Effector memory CD4-positive, alpha-beta T cell (primary cell): ENCODE results near the gene NCKAP1.

Experiments
- DNase-seq, 3 donors: peaks; one replicate each; pipeline ENCODE4 v3.0.0-alpha.2; 2020
- H3K27ac ChIP-seq: 2 replicates; pipeline ENCODE4 v1.7.0; 2013; ENCODE audit warnings: mild to moderate bottlenecking, low read length, moderate library complexity; ENCODE audit not compliant: insufficient read depth, poor library complexity, severe bottlenecking
- H3K27me3 ChIP-seq: replicated peaks from 2 replicates; pipeline ENCODE4 v1.7.0; 2013; ENCODE audit warnings: mild to moderate bottlenecking, low read length; ENCODE audit not compliant: insufficient read depth, control insufficient read depth, poor library complexity, severe bottlenecking
- H3K36me3 ChIP-seq: 2 replicates; pipeline ENCODE4 v1.7.0; 2013; ENCODE audit warnings: mild to moderate bottlenecking, low read length, moderate library complexity; ENCODE audit not compliant: control insufficient read depth, insufficient read depth
- H3K4me1 ChIP-seq: 2 replicates; pipeline ENCODE4 v1.7.0; 2013; ENCODE audit warnings: low read length, mild to moderate bottlenecking; ENCODE audit not compliant: control insufficient read depth, insufficient read depth, poor library complexity, severe bottlenecking
- H3K4me3 ChIP-seq: 2 replicates; pipeline ENCODE4 v1.7.0; 2013; ENCODE audit warnings: low read length, low read depth, mild to moderate bottlenecking; ENCODE audit not compliant: insufficient read depth, poor library complexity, severe bottlenecking
- H3K9me3 ChIP-seq: 2 replicates; pipeline ENCODE4 v1.7.0; 2013; ENCODE audit warnings: mild to moderate bottlenecking, low read length, moderate library complexity; ENCODE audit not compliant: control insufficient read depth

NCKAP1 gene

DNA sequence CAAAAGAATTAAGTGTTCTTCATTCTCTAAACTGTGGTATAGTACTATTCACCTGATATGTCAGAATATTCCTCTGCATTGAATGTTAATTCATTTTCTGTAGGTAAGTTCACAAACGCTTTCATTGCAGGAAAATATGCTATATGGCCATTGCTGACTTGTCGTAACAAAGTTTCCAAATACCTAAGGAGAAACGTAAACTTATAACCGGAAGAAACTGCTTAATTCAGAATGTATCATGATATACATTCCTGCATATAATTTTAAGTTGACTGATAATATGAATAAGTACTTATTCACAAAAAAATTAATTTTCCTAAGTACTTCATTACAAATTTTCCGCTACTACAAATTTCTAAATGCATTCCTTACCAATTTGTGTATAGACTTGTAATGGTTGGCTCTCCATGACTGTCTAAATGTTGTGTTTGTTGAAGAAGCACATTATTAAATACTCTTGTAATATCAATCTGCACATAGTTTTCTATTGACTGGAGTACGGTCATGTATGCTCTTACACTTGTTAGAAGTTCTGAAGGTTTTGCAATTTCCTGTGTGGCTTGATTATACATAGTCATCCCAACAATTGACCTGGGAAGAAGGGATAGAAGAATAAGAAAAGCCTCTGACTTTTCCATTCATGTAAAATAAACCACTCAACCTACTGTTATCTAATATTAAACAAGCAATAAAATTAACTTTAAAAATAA is 85.4 kb downstream of the NCKAP1 start:
- Histone ChIP-seq H3K27me3 (no peaks in the 10 kb centered on the region), H3K4me3 (no peak overlapping the region), H3K27ac (no peak overlapping the region), H3K9me3 (no peaks in the 10 kb centered on the region), H3K4me1 (no peaks in the 10 kb centered on the region), H3K36me3 (no peaks in the 10 kb centered on the region)
- DNase-seq = no peak

- no peak for DNase-seq
- no peaks in the 10 kb centered on the region for H3K36me3 ChIP-seq
- no peaks in the 10 kb centered on the region for H3K4me1 ChIP-seq
- H3K27ac ChIP-seq = no peak overlapping the region
- H3K4me3 ChIP-seq = no peak overlapping the region
- no peaks in the 10 kb centered on the region for H3K9me3 ChIP-seq
- no peaks in the 10 kb centered on the region for H3K27me3 ChIP-seq
These were observed 86.2 kb downstream of the NCKAP1 start for GRCh38 chr2:182951948-182952663.

DNA sequence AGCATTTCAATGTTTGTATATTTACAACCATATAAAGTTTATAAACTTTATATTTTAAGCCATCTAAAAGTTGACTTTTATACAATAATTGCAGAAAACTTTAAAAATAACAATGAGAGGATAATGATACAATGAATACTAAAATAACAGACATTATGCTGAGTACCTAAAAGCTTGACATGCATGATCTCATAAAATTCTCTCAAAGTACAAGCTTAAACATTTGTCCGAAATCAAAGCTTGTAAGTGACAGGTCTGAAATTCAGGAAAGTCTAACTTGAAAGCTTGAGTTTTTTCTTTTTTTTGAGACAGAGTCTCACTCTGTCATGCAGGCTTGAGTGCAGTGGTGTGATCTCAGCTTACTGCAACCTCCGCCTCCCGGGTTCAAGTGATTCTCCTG is 87.7 kb downstream of the NCKAP1 start:
- Histone ChIP-seq H3K9me3 (no peaks in the 10 kb centered on the region), H3K4me3 (no peak overlapping the region), H3K36me3 (no peaks in the 10 kb centered on the region), H3K27me3 (no peaks in the 10 kb centered on the region), H3K27ac (no peak overlapping the region), H3K4me1 (no peaks in the 10 kb centered on the region)
- no peak for DNase-seq

DNA sequence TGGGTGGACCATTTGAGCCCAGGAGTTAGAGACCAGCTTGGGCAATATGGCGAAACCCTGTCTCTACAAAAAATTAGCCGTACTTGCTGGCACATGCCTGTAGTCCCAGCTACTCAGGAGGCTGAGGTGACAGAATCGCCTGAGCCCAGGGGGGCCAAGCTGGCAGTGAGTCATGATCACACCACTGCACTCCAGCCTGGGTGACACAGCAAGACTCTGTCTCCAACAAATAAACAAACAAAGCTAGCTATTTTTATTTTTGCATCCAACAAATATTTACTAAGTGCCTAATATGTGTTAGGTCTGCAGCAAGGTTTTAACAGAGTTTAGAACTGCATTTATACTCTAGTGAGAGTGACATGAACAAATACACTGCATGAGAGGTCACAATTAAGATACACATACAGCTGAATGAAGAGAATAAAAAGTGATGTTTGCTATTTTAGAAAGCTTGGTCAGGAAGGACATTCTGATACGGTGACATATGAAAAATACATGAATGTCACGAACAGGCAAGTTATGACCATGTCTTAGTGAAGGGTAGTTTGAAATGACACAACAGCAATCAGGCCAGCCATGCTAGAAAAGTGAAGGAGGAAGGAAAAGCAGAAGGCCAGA is 88.6 kb downstream of the NCKAP1 start:
- Histone ChIP-seq H3K27ac (no peak overlapping the region), H3K4me1 (no peaks in the 10 kb centered on the region)
- no peak for DNase-seq

GRCh38 chr2:182949052-182949451 is 89.2 kb downstream of the NCKAP1 start:
- DNase-seq = no peak
- Histone ChIP-seq H3K27me3 (no peaks in the 10 kb centered on the region), H3K4me1 (no peaks in the 10 kb centered on the region), H3K9me3 (no peaks in the 10 kb centered on the region), H3K27ac (no peak overlapping the region), H3K4me3 (no peak overlapping the region), H3K36me3 (no peaks in the 10 kb centered on the region)

More for the DNA sequence above, 88.6 kb downstream of the NCKAP1 start:
- Histone ChIP-seq H3K9me3 (no peaks in the 10 kb centered on the region), H3K4me3 (no peak overlapping the region), H3K27me3 (no peaks in the 10 kb centered on the region), H3K36me3 (no peaks in the 10 kb centered on the region)

- DNase-seq = no peak
- Histone ChIP-seq H3K4me1 (no peaks in the 10 kb centered on the region), H3K36me3 (no peaks in the 10 kb centered on the region), H3K27me3 (no peaks in the 10 kb centered on the region), H3K27ac (no peak overlapping the region), H3K4me3 (no peak overlapping the region), H3K9me3 (no peaks in the 10 kb centered on the region)
These were observed 91.3 kb downstream of the NCKAP1 start for GRCh38 chr2:182946958-182947369.

- Histone ChIP-seq H3K9me3 (no peaks in the 10 kb centered on the region), H3K4me3 (no peak overlapping the region), H3K27me3 (no peaks in the 10 kb centered on the region), H3K27ac (no peak overlapping the region), H3K4me1 (no peaks in the 10 kb centered on the region), H3K36me3 (no peaks in the 10 kb centered on the region)
- DNase-seq = no peak
These were observed 94.9 kb downstream of the NCKAP1 start for GRCh38 chr2:182943339-182943738.

DNA sequence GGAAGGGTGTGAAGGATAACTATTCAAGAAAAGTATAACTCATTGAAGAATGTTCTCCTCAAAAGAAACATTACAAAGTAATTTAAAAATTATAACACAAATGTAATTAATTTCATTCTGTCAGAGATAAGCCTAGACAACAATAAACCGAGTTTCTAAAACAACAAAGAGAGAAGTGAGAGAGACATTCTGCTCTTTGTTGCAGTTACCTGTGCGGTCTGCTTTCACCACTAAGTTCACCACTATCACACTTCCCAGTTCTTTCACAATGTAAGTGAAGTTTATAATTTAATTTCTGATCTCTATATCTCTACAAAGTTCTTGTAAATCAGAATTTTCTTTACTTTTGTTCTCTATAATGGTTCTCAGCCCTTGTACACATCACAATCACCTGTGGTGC is 95.5 kb downstream of the NCKAP1 start:
- Histone ChIP-seq H3K27me3 (no peaks in the 10 kb centered on the region), H3K9me3 (no peaks in the 10 kb centered on the region), H3K36me3 (no peaks in the 10 kb centered on the region), H3K4me1 (no peaks in the 10 kb centered on the region), H3K4me3 (no peak overlapping the region), H3K27ac (no peak overlapping the region)
- no peak for DNase-seq

- H3K36me3 ChIP-seq = no peaks in the 10 kb centered on the region
- no peaks in the 10 kb centered on the region for H3K27me3 ChIP-seq
- no peaks in the 10 kb centered on the region for H3K4me1 ChIP-seq
- DNase-seq = no peak
- H3K4me3 ChIP-seq = no peak overlapping the region
- H3K27ac ChIP-seq = no peak overlapping the region
- no peaks in the 10 kb centered on the region for H3K9me3 ChIP-seq
These were observed 96.3 kb downstream of the NCKAP1 start for GRCh38 chr2:182941919-182942318.

DNA sequence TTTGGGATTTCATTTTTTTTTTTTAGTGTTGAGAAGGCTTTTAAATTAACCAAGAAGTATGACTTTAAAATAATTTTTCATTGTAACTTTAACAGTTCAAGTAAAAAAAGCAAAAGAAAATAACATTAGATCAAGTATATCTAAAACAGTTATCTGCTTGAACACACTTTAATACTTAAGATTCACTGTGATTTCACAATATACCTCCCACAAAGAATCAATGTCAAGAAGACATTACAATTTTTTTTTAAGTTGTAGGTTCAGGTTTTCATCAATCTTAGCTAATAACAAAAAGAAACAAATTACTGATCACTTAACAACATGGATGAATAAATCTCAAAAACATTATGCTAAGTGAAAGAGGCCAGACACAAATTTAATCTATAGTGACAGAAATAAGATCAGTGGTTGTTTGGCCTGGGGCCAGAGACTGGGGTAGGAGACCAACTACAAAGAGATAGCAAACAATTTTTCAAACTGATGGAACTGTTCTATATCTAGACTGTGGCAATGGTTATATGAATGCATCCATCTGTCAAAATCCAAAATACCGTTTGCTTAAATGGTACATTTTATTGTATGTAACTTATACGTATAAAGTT is 97.0 kb downstream of the NCKAP1 start:
- H3K27ac ChIP-seq = no peak overlapping the region
- H3K4me3 ChIP-seq = no peak overlapping the region
- H3K9me3 ChIP-seq = no peaks in the 10 kb centered on the region
- no peaks in the 10 kb centered on the region for H3K27me3 ChIP-seq
- no peak for DNase-seq
- peaks cover 3% of the 10 kb centered on the region for H3K36me3 ChIP-seq
- no peaks in the 10 kb centered on the region for H3K4me1 ChIP-seq
